GM12801 (cell line): ENCODE data around the gene TRIM26.

Source experiments
- CTCF ChIP-seq: IDR thresholded peaks from one replicate; pipeline ENCODE4 v1.5.1; 2011; ENCODE audit warnings: control low read depth; ENCODE audit not compliant: insufficient read length; ENCODE audit errors: extremely low read depth

Gene TRIM26

DNA sequence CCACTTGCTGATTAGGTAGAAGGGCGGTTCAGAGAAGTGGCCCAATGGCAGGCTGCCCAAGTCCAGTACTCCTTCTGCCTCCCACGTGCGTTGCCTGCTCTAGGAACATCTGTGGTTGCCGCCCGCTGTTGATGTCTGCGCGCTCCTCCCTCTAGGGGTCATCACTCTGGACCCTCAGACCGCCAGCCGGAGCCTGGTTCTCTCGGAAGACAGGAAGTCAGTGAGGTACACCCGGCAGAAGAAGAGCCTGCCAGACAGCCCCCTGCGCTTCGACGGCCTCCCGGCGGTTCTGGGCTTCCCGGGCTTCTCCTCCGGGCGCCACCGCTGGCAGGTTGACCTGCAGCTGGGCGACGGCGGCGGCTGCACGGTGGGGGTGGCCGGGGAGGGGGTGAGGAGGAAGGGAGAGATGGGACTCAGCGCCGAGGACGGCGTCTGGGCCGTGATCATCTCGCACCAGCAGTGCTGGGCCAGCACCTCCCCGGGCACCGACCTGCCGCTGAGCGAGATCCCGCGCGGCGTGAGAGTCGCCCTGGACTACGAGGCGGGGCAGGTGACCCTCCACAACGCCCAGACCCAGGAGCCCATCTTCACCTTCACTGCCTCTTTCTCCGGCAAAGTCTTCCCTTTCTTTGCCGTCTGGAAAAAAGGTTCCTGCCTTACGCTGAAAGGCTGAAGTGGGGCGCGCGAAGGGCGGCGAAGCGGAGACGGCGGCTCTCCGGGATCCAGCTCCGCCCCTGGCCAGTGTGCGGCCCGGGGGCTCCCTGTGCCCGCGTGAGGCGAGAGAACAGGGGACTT, 41.3 kb downstream of the TRIM26 start:
- no peak for TF ChIP-seq CTCF

GRCh38 chr6:30169658-30170614, 43.3 kb downstream of the TRIM26 start:
- TF ChIP-seq CTCF = peak; percentile 46

GRCh38 chr6:30168741-30169140, 44.5 kb downstream of the TRIM26 start:
- TF ChIP-seq CTCF = no peak

- no peak for TF ChIP-seq CTCF
Measured at GRCh38 chr6:30167101-30167500, 46.1 kb downstream of the TRIM26 start.

DNA sequence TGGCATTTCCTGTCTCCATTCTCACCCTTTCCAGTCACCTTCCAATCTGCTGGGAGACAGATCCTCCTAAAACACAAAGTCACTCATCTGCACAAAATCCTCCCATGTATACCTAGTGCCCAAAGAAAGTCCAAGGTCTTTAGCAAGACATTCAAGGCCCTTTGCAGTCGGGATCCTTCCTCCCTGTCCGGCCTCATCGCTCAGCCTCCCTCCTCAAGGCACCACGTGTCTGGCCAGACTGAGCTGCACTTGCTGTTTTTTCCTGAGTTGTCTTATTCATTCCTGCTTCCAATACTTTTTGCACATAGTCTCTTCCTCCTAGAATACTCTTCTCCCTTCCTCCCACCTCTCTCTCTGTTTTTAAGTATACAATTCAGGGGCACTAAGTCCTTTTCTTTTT, 48.5 kb downstream of the TRIM26 start:
- TF ChIP-seq CTCF = no peak

DNA sequence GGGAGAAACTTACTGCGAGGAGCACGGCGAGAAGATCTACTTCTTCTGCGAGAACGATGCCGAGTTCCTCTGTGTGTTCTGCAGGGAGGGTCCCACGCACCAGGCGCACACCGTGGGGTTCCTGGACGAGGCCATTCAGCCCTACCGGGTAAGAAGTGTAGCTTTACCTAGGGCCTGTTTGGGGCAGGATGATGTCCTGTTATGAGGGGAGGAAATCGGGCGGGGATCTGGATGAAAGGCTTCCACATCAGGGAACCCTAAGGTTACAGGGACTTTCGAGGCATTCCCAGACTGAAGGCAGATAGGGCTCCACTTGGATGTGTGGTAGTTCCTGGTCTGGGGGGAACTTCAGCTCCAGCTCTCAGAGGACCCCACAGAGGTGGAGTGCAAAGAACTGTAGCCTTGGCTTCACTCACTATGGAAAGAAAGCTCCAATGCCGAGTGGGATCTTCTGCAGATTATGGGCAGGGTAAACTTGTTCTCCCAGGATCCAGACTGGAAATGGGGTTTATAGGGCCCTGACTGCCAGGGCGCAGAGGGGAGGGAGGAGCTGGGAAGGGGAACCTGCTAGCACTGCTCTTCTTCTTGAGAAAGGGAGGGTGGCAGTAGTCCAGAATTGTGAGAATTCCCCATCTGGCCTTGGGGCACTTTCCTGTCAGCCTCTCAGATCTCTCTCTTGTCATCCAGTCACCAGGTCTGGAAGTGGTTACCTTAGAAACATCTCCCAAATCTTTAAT, 49.1 kb downstream of the TRIM26 start:
- TF ChIP-seq CTCF = no peak
